GM12878 (cell line): ENCODE results near the gene DIP2B. TPM values are rescaled to one million over a fixed set of nuclear protein-coding genes. Genes with fewer than 3 reads are reported as not detected.

Source experiments
- ATAC-seq: fragments of 200-7000 bp; cut with Tn5 transposase; 3 replicates; pipeline ENCODE4 v1.9.1; 2020; ENCODE audit warnings: mild to moderate bottlenecking, moderate library complexity
- BruUV-seq: library from RNA; stranded (reverse); fragments of 400-500 nt; replicated peaks from 2 replicates; lab custom pipeline; 2021; lab: Mats Ljungman, UMichigan
- CTCF ChIA-PET: fragments of 300-600 bp; sonication (Branson Sonifier 250); formaldehyde crosslinking; extraction: SDS; loops from one replicate; lab custom pipeline; 2021; ENCODE audit warnings: inconsistent platforms; lab: Yijun Ruan, JAX
- POLR2A ChIA-PET: fragments of 350-600 bp; formaldehyde crosslinking; extraction: SDS; loops from one replicate; lab custom pipeline; 2021; ENCODE audit warnings: inconsistent platforms; lab: Charles Lee
- RAD21 ChIA-PET: fragments of 300-600 bp; sonication (Branson Sonifier 250); formaldehyde crosslinking; loops from one replicate; lab custom pipeline; 2023; ENCODE audit warnings: antibody characterized with exemption; ENCODE audit not compliant: unreplicated experiment; lab: Charles Lee
- SMC1A ChIA-PET: fragments of 300-600 bp; sonication (Branson Sonifier 250); formaldehyde crosslinking; loops from one replicate; lab custom pipeline; 2023; ENCODE audit not compliant: unreplicated experiment, uncharacterized antibody; lab: Charles Lee
- DNase-seq: peaks from one replicate; pipeline ENCODE4 v3.0.0-alpha.2; 2011; ENCODE audit warnings: low read depth, low spot score
- FAIRE-seq: peaks from 3 replicates; lab custom pipeline; 2011; peaks lifted over from hg19 to GRCh38; lab: Jason Lieb, UNC
- H2AFZ ChIP-seq: 2 replicates; pipeline ENCODE4 v1.6.0; 2011; ENCODE audit warnings: low read depth, low read length, control low read depth; ENCODE audit not compliant: control insufficient read depth
- H3K27ac ChIP-seq: 2 replicates; pipeline ENCODE4 v1.5.1; 2011; ENCODE audit warnings: control low read depth; ENCODE audit not compliant: control insufficient read depth, insufficient read depth
- H3K27me3 ChIP-seq, 2 experiments: replicated peaks in 1 of 2; 2 replicates each; pipeline versions ENCODE4 v1.6.0 to v1.6.1; 2011; ENCODE audit warnings: low read length in 1 of 2; ENCODE audit not compliant: control insufficient read depth in 2 of 2, insufficient read depth in 2 of 2
- H3K36me3 ChIP-seq, 2 experiments: 2 replicates each; pipeline ENCODE4 v1.5.1; 2011; ENCODE audit warnings: low read length in 1 of 2; ENCODE audit not compliant: control insufficient read depth in 2 of 2, insufficient read depth in 2 of 2
- H3K4me1 ChIP-seq: 2 replicates; pipeline ENCODE4 v1.6.1; 2011; ENCODE audit warnings: mild to moderate bottlenecking, low read length, moderate library complexity, mixed read lengths; ENCODE audit not compliant: control insufficient read depth, insufficient read depth
- H3K4me2 ChIP-seq: 2 replicates; pipeline ENCODE4 v1.6.0; 2011; ENCODE audit warnings: control low read depth; ENCODE audit not compliant: control insufficient read depth, insufficient read depth
- H3K4me3 ChIP-seq: fragments of 200-600 bp; sonication (generic); 2 replicates; pipeline ENCODE4 v1.5.1; 2016
- H3K79me2 ChIP-seq: 2 replicates; pipeline ENCODE4 v1.6.0; 2011; ENCODE audit warnings: low read length; ENCODE audit not compliant: control insufficient read depth, insufficient read depth
- H3K9ac ChIP-seq: 2 replicates; pipeline ENCODE4 v1.8.0; 2011; ENCODE audit warnings: low read length, control low read depth, mixed read lengths; ENCODE audit not compliant: control insufficient read depth, insufficient read depth
- H3K9me3 ChIP-seq: replicated peaks from 3 replicates; pipeline ENCODE4 v1.5.1; 2011; ENCODE audit warnings: mild to moderate bottlenecking, low read length; ENCODE audit not compliant: control insufficient read depth, insufficient read depth
- H4K20me1 ChIP-seq: 2 replicates; pipeline ENCODE4 v1.6.0; 2011; ENCODE audit not compliant: control insufficient read depth, insufficient read depth
- CBFB ChIP-seq: IDR thresholded peaks from 2 replicates; pipeline ENCODE4 v1.6.1; 2016; ENCODE audit warnings: antibody characterized with exemption, low read depth
- IRF4 ChIP-seq: IDR thresholded peaks from 2 replicates; pipeline ENCODE4 v1.6.1; 2011; ENCODE audit warnings: low read depth, low read length
- PAX5 ChIP-seq: IDR thresholded peaks from 2 replicates; pipeline ENCODE4 v1.6.1; 2011; ENCODE audit warnings: low read depth, low read length, borderline replicate concordance
- SRF ChIP-seq, 2 experiments: IDR thresholded peaks; 2 replicates each; pipeline ENCODE4 v1.6.1; 2011; ENCODE audit warnings: low read depth in 2 of 2, low read length in 2 of 2, mild to moderate bottlenecking in 1 of 2, moderate library complexity in 1 of 2
- WGBS: methylation state at CpG from one replicate; pipeline ENCODE4 v1.1.6; 2016; ENCODE audit warnings: low lambda C conversion rate; ENCODE audit not compliant: insufficient replicate concordance, insufficient coverage; ENCODE audit errors: missing lambda C conversion rate; 5-methylcytosine and 5-hydroxymethylcytosine counted together
- in situ Hi-C: fragments of 300-500 bp; cut with MboI; formaldehyde crosslinking; loops from 9 replicates; pipeline ENCODE4 v1.14.3; 2018; ENCODE audit warnings: mixed read lengths
- intact Hi-C: fragments of 100-400 bp; cut with micrococcal nuclease; formaldehyde crosslinking; loops from one replicate; pipeline ENCODE4 v1.14.2; 2022; ENCODE audit not compliant: unreplicated experiment
- polyA plus RNA-seq, 11 experiments: library from polyadenylated mRNA; depleted of rRNA in 4 of 11; unstranded in 6 of 11; stranded (reverse) in 5 of 11; fragments of >200 nt; fragmentation: Nextera tagmentation in 4 of 11; fragmentation: Illumina TruSeq in 1 of 11; extraction: Ambion mirVana in 4 of 11; extraction: Trizol in 1 of 11; gene quantifications; 1 replicate in 1 of 11; 2 replicates in 10 of 11; pipeline versions ENCODE4 v1.2.1 to v1.2.3, GENCODE V29; 2011 to 2016; ENCODE audit warnings: inconsistent platforms in 2 of 11, missing spikeins in 2 of 11, low read depth in 1 of 11
- total RNA-seq, 4 experiments: library from RNA; depleted of rRNA in 3 of 4; stranded (reverse); fragments of >200 nt in 3 of 4; fragmentation: Illumina TruSeq in 1 of 4; extraction: Trizol in 1 of 4; gene quantifications; 2 replicates each; pipeline versions ENCODE4 v1.2.1 to v1.2.3, GENCODE V29; 2013 to 2021
- TF ChIP-seq, protein P1 (sequence below): IDR thresholded peaks from 2 replicates; pipeline ENCODE4 v1.6.1; 2011; ENCODE audit warnings: borderline replicate concordance, low read depth, mild to moderate bottlenecking, moderate library complexity, low read length; ENCODE audit not compliant: insufficient read depth, poor library complexity, severe bottlenecking
- TF ChIP-seq, protein P2 (sequence below): fragments of 450-650 bp; IDR thresholded peaks from 2 replicates; pipeline ENCODE4 v1.6.1; 2018; ENCODE audit warnings: borderline replicate concordance, mild to moderate bottlenecking; ENCODE audit not compliant: partially characterized antibody
- TF ChIP-seq, protein P3 (sequence below): IDR thresholded peaks from 2 replicates; pipeline ENCODE4 v1.6.1; 2012; ENCODE audit warnings: low read depth, low read length, improper control_type of control experiment

DIP2B gene
- total and polyA plus RNA-seq, 10 of the 15 experiments (the other 5 are each of a cell fraction or from before 2014, with no cell fraction given): 4.5 to 30.0 (median 18.6) TPM

DNA sequence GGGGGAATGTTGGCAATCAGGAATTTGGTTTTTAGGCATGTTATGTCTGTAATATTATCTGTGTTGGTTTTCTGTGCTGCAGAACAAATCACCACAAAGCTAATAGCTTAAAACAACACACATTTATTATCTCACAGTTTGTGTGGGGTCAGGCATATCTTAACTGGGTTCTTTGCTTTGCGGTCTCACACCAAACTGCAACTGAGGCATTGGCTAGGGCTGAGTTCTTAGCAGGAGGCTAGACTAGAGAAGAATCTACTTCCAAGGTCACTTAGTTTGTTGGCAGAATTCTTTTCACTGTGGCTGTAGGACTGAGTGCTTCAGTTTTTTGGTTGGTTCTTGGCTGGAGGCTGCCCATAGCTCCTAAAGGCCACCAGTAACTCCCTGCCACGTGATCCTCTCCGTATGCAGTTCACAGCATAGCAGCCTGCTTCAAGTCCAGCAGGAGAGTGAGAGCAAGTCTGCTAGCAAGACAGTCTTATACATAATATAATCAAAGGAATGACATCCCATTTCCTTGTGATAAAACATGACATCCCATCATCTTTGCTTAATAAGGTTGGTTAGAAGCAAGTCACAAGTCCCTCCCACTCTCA lies 280.7 kb downstream of the DIP2B start:
- FAIRE-seq (no peak), DNase-seq (no peak), ATAC-seq (no peak)
- H3K9me3 ChIP-seq: peaks cover 5% of the 10 kb centered on the region; the same call in 2 of the 3 replicates
- no peak overlapping the region for H3K27ac ChIP-seq
- H3K4me3 ChIP-seq: no peak overlapping the region
- ChIA-PET CTCF (interaction anchor here (0.8 kb wide), 1 partner anchor 22 kb away, joined by 3 read pairs; the partner anchor contains the start of gene ATF1), RAD21 (no interaction called here), POLR2A (no interaction called here), SMC1A (no interaction called here)
- BruUV-seq: no TSS peak
- no peak overlapping the region for H2AFZ ChIP-seq
- H3K79me2 ChIP-seq: no peaks in the 10 kb centered on the region; the same call in 1 of the 2 replicates
- H3K4me1 ChIP-seq: no peaks in the 10 kb centered on the region
- H3K36me3 ChIP-seq: peaks cover 0 to 12% of the 10 kb centered on the region in 2 experiments; a peak in 3 of 4 replicates
- 91% methylated on average over 3 of the region's 3 CpGs for WGBS
- no peak overlapping the region for H3K4me2 ChIP-seq
- H3K27me3 ChIP-seq: no peaks in the 10 kb centered on the region
- H3K9ac ChIP-seq: no peak overlapping the region
- no peaks in the 10 kb centered on the region for H4K20me1 ChIP-seq
- TF ChIP-seq, protein P1, sequence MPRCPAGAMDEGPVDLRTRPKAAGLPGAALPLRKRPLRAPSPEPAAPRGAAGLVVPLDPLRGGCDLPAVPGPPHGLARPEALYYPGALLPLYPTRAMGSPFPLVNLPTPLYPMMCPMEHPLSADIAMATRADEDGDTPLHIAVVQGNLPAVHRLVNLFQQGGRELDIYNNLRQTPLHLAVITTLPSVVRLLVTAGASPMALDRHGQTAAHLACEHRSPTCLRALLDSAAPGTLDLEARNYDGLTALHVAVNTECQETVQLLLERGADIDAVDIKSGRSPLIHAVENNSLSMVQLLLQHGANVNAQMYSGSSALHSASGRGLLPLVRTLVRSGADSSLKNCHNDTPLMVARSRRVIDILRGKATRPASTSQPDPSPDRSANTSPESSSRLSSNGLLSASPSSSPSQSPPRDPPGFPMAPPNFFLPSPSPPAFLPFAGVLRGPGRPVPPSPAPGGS: no peak
- in situ Hi-C loops: no loop called here
- intact Hi-C loops: no loop called here

DNA sequence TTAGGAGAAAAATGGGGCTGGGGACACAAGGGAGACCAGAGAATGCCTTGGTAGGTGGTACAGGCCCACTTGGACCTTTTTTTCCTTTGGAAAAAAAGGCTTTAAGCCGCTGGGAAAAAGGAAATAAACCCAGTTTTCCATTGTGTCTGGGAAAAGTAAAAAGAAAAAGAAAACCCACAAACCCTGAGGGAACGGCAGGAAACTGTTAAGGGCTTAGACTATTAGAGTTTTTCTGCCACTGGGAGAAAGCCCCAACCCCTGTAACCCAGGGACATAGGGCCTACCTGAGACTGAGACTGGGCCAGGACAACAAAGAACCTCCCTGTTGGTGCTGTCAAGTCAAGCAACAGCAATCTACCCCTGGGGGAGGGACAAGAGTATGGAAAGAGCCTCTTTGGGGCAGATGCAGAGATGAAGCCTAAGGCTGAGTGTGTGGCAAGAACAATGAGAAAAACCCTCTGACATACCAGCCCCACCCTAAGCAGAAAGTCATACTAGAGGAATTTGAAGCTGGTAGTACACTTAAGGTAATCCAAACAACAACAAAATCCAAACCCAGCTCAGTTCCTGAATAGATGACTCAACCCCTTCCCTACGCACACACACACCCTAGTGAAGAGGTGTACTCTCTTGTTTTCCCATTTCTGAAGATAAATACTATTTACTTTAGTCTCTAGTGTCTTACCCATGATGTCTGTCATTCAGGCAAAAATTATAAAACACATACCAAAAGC lies 281.9 kb downstream of the DIP2B start:
- Histone ChIP-seq H3K27ac (no peak overlapping the region), H3K9me3 (peaks cover 5% of the 10 kb centered on the region; the same call in 2 of the 3 replicates), H3K79me2 (no peaks in the 10 kb centered on the region; the same call in 1 of the 2 replicates), H3K36me3 (peaks cover 0 to 12% of the 10 kb centered on the region in 2 experiments; a peak in 3 of 4 replicates), H3K4me2 (no peak overlapping the region), H2AFZ (no peak overlapping the region), H3K27me3 (no peaks in the 10 kb centered on the region), H4K20me1 (no peaks in the 10 kb centered on the region), H3K9ac (no peak overlapping the region), H3K4me3 (no peak overlapping the region), H3K4me1 (no peaks in the 10 kb centered on the region)
- ChIA-PET CTCF (interaction anchor here (0.8 to 2.0 kb wide), 4 partner anchors 12 to 23 kb away, joined by 3 to 6 read pairs (median 3); partner anchors contain the start of gene ATF1), SMC1A (no interaction called here), RAD21 (no interaction called here), POLR2A (no interaction called here)
- in situ Hi-C loops (no loop called here), intact Hi-C loops (no loop called here)
- DNase-seq (no peak), ATAC-seq (no peak), FAIRE-seq (no peak)
- 97% methylated on average over 3 of the region's 3 CpGs for WGBS
- no TSS peak for BruUV-seq
- TF ChIP-seq, protein P2, sequence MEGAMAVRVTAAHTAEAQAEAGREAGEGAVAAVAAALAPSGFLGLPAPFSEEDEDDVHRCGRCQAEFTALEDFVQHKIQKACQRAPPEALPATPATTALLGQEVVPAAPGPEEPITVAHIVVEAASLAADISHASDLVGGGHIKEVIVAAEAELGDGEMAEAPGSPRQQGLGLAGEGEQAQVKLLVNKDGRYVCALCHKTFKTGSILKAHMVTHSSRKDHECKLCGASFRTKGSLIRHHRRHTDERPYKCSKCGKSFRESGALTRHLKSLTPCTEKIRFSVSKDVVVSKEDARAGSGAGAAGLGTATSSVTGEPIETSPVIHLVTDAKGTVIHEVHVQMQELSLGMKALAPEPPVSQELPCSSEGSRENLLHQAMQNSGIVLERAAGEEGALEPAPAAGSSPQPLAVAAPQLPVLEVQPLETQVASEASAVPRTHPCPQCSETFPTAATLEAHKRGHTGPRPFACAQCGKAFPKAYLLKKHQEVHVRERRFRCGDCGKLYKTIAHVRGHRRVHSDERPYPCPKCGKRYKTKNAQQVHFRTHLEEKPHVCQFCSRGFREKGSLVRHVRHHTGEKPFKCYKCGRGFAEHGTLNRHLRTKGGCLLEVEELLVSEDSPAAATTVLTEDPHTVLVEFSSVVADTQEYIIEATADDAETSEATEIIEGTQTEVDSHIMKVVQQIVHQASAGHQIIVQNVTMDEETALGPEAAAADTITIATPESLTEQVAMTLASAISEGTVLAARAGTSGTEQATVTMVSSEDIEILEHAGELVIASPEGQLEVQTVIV: no peak
- TF ChIP-seq, protein P3, sequence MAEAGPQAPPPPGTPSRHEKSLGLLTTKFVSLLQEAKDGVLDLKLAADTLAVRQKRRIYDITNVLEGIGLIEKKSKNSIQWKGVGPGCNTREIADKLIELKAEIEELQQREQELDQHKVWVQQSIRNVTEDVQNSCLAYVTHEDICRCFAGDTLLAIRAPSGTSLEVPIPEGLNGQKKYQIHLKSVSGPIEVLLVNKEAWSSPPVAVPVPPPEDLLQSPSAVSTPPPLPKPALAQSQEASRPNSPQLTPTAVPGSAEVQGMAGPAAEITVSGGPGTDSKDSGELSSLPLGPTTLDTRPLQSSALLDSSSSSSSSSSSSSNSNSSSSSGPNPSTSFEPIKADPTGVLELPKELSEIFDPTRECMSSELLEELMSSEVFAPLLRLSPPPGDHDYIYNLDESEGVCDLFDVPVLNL: no peak
- TF ChIP-seq PAX5 (no peak), SRF (IDR thresholded peaks at IDR 0.05; ENCODE audit: low read depth in 2 of 2, low read length in 2 of 2) (no peak), CBFB (no peak), IRF4 (no peak)
- TF ChIP-seq, protein P1: no peak
